ENCODE data around the gene MALSU1. TPM values are rescaled to one million over a fixed set of nuclear protein-coding genes. Genes with fewer than 3 reads are reported as not detected.

MALSU1 gene
- total RNA-seq, 1 experiment from 2014 or later, result 114 TPM

DNA sequence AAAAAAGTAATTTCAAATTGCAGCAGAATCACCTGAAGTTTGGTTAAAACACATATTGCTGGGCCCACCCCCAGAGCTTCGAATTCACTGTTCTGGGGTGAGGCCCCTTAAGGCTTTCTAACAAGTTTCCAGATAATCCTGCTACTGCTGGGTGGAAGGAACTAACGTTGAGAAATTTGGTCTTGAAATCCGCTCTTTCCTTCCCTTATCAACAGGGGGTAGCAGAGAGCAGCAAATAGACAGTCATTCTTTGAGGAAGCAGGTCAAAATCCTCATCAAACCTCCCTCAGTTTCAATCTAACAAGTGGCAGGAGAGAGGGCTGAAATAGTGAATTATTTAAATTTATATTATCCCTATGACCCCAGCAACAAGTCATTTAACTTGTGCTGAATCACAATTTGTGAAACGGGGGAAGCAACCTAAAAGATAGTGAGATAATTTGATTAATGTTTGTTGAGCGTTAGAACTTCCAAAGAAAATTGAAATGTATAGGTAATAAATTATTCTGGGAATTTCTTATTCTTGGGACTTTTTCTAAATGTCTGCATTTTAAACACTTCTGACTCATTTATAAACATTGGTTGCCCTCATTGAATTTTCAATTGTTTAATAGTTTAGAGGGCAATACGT is 21.7 kb upstream of the MALSU1 start:
- Mint-ChIP-seq H3K36me3 (ENCODE audit: insufficient read depth, unreplicated experiment) (no peaks in the 10 kb centered on the region), H3K4me1 (ENCODE audit: low read depth, unreplicated experiment) (peaks cover 25% of the 10 kb centered on the region), H3K27me3 (ENCODE audit: unreplicated experiment) (no peaks in the 10 kb centered on the region), H3K9me3 (ENCODE audit: low read depth, unreplicated experiment) (no peaks in the 10 kb centered on the region), H3K4me3 (ENCODE audit: low read depth, unreplicated experiment) (no peak overlapping the region), H3K27ac (ENCODE audit: unreplicated experiment) (no peak overlapping the region)
- peak; percentile 78 for DNase-seq
- intact Hi-C loops (cut with micrococcal nuclease; ENCODE audit: unreplicated experiment), result loop anchor here (10.0 kb wide), 1 partner anchor 147 kb away; no protein-coding TSS in a partner anchor
- no TSS peak for BruUV-seq (replicated peaks)
- TF ChIP-seq, protein P1, sequence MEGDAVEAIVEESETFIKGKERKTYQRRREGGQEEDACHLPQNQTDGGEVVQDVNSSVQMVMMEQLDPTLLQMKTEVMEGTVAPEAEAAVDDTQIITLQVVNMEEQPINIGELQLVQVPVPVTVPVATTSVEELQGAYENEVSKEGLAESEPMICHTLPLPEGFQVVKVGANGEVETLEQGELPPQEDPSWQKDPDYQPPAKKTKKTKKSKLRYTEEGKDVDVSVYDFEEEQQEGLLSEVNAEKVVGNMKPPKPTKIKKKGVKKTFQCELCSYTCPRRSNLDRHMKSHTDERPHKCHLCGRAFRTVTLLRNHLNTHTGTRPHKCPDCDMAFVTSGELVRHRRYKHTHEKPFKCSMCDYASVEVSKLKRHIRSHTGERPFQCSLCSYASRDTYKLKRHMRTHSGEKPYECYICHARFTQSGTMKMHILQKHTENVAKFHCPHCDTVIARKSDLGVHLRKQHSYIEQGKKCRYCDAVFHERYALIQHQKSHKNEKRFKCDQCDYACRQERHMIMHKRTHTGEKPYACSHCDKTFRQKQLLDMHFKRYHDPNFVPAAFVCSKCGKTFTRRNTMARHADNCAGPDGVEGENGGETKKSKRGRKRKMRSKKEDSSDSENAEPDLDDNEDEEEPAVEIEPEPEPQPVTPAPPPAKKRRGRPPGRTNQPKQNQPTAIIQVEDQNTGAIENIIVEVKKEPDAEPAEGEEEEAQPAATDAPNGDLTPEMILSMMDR (IDR thresholded peaks at IDR 0.05; ENCODE audit: unreplicated experiment), result peak; percentile 84
- CTCF ChIA-PET, result interaction anchor here (0.9 to 2.6 kb wide), 3 partner anchors 21 to 267 kb away, joined by 3 to 9 read pairs (median 5); partner anchors contain the start of gene MALSU1

DNA sequence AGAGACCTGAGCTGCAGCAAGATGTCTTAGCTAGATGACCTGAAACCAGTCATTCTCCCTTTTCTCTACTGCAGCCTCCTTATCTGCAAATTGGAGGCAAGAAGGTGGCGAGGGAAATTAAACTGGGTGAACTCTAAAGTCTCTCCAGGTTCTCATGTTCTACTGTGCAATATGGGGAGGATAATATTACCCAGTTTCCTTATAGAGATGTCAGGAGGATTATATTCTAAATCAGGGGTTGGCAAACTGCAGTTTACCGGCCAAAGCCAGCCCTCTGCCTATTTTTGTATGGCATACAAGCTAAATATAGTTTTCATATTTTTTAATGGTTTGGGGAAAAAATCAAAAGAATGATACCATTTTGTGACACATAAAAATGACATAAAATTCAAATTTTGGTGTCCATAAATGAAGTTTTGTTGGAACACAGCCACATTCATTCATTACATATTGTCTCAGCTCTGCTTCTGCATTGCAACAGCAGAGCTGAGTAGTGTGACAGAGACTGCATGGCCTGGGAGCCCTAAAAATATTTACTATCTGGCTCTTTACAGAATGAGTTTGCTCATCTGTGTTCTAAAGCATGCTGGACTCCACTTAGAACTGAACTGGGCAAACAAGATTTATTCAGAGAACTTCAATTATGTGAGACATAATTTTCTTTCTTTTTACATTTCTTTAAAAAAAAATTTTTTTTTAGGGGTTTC is 19.2 kb upstream of the MALSU1 start:
- Mint-ChIP-seq H3K36me3 (ENCODE audit: insufficient read depth, unreplicated experiment) (no peaks in the 10 kb centered on the region), H3K4me1 (ENCODE audit: low read depth, unreplicated experiment) (peaks cover 10% of the 10 kb centered on the region), H3K4me3 (ENCODE audit: low read depth, unreplicated experiment) (no peak overlapping the region), H3K27me3 (ENCODE audit: unreplicated experiment) (no peaks in the 10 kb centered on the region), H3K9me3 (ENCODE audit: low read depth, unreplicated experiment) (no peaks in the 10 kb centered on the region), H3K27ac (ENCODE audit: unreplicated experiment) (no peak overlapping the region)
- CTCF ChIA-PET, result interaction anchor here (0.7 to 2.6 kb wide), 2 partner anchors 19 to 736 kb away, joined by 3 to 9 read pairs; partner anchors contain the start of gene MALSU1
- TF ChIP-seq, protein P1 (IDR thresholded peaks at IDR 0.05; ENCODE audit: unreplicated experiment), result no peak
- intact Hi-C loops (cut with micrococcal nuclease; ENCODE audit: unreplicated experiment), result loop anchor here (10.0 kb wide), 1 partner anchor 145 kb away; no protein-coding TSS in a partner anchor
- DNase-seq, result no peak
- no TSS peak for BruUV-seq (replicated peaks)

DNA sequence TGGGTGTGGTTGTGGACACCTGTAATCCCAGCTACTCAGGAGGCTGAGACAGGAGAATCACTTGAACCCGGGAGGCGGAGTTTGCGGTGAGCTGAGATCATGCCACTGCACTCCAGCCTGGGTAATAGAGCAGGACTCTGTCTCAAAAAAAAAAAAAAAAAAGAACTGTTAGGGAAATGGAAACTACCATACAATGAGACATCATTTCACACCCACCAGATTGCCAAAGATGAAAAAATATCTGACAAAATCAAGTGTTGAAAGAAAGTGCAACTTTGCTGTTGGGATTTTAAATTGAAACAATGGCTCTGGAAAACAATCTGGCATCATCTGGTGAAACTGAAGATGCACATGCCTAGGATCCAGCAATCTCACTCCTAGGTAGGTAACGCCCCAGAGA is 16.1 kb upstream of the MALSU1 start:
- no peaks in the 10 kb centered on the region for H3K36me3 Mint-ChIP-seq (ENCODE audit: insufficient read depth, unreplicated experiment)
- H3K4me1 Mint-ChIP-seq (ENCODE audit: low read depth, unreplicated experiment), result peaks cover 7% of the 10 kb centered on the region
- no peak for DNase-seq
- TF ChIP-seq, protein P1 (IDR thresholded peaks at IDR 0.05; ENCODE audit: unreplicated experiment), result no peak
- BruUV-seq (replicated peaks), result no TSS peak
- H3K27me3 Mint-ChIP-seq (ENCODE audit: unreplicated experiment), result no peaks in the 10 kb centered on the region
- H3K4me3 Mint-ChIP-seq (ENCODE audit: low read depth, unreplicated experiment), result no peak overlapping the region
- CTCF ChIA-PET, result interaction anchor here (0.5 to 1.1 kb wide), 3 partner anchors 10 to 237 kb away, joined by 4 to 5 read pairs (median 4); no protein-coding TSS in a partner anchor
- no peak overlapping the region for H3K27ac Mint-ChIP-seq (ENCODE audit: unreplicated experiment)
- H3K9me3 Mint-ChIP-seq (ENCODE audit: low read depth, unreplicated experiment), result no peaks in the 10 kb centered on the region
- intact Hi-C loops (cut with micrococcal nuclease; ENCODE audit: unreplicated experiment), result no loop called here

DNA sequence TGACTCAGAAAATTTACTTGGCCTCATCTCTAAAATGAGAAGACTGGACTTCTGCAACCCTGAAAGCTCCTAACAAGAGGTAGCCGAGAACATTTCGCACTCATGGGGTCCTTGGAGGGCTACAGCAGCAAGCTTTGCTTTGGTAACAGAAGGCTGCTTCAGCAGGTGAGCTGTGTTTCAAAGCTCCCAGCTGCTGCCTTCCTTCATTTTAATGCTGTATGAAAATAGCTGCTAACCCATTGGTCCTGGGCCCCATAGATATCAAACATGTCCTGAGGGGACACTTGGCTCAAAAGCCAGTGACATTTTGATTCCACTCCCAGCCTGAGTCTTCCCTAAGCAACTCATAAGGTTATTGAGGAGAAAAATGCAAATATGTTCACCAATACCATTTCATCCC is 14.3 kb upstream of the MALSU1 start:
- Mint-ChIP-seq H3K27me3 (ENCODE audit: unreplicated experiment) (no peaks in the 10 kb centered on the region), H3K9me3 (ENCODE audit: low read depth, unreplicated experiment) (no peaks in the 10 kb centered on the region), H3K4me1 (ENCODE audit: low read depth, unreplicated experiment) (peaks cover 8% of the 10 kb centered on the region), H3K4me3 (ENCODE audit: low read depth, unreplicated experiment) (no peak overlapping the region), H3K27ac (ENCODE audit: unreplicated experiment) (no peak overlapping the region), H3K36me3 (ENCODE audit: insufficient read depth, unreplicated experiment) (no peaks in the 10 kb centered on the region)
- CTCF ChIA-PET, result no interaction called here
- no TSS peak for BruUV-seq (replicated peaks)
- intact Hi-C loops (cut with micrococcal nuclease; ENCODE audit: unreplicated experiment), result no loop called here
- TF ChIP-seq, protein P1 (IDR thresholded peaks at IDR 0.05; ENCODE audit: unreplicated experiment), result no peak
- DNase-seq, result no peak
